IPS DF 4.7 (cell line): ENCODE results near the gene SUGCT.

Source experiments
- DNase-seq: peaks from one replicate; pipeline ENCODE4 v3.0.0-alpha.2; 2013; ENCODE audit warnings: low spot score; ENCODE audit errors: extremely low read depth

SUGCT gene

DNA sequence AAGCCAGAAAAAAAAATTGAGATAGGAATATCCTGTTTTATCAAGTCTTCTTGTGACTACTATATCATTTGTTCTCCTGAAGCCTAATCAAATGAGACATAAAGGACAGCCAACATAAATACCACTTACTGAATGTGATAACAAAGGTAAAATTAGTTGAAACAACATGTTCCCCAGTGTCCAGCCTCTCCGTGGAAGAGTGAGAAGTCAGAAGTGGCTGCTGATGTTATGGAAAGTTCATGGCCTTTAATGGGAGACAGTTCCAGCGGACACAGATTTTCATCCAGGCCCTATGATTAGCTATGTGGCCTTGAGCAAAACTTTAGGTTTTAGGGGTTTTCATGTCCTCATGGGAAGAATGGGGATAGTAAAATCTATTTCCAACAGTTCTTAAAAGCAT lies 724.3 kb downstream of the SUGCT start:
- DNase-seq: no peak

DNA sequence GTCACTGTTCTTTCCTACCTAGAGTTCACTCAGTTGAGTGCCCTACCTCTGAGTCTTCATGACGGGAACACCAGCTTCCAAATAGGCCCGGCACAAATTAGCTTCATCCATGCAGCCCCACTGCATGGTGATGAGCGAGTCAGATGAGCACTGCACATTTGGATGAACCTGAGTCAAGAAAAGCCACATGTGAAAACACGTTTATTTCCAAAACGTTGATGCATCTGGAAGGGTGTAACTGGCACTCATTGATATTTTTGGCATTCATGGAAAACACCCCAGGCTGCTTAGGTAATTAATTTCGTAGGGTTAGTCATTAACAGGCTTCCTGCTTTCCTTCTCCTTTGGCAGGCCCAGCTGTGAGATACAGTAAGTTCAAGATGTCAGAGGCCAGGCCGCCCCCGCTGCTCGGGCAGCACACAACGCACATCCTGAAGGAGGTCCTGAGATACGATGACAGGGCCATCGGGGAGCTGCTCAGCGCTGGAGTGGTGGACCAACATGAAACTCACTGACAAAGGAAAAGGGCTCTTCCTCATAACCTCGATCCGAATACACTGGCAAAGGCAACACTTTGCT lies 725.2 kb downstream of the SUGCT start:
- no peak for DNase-seq

DNA sequence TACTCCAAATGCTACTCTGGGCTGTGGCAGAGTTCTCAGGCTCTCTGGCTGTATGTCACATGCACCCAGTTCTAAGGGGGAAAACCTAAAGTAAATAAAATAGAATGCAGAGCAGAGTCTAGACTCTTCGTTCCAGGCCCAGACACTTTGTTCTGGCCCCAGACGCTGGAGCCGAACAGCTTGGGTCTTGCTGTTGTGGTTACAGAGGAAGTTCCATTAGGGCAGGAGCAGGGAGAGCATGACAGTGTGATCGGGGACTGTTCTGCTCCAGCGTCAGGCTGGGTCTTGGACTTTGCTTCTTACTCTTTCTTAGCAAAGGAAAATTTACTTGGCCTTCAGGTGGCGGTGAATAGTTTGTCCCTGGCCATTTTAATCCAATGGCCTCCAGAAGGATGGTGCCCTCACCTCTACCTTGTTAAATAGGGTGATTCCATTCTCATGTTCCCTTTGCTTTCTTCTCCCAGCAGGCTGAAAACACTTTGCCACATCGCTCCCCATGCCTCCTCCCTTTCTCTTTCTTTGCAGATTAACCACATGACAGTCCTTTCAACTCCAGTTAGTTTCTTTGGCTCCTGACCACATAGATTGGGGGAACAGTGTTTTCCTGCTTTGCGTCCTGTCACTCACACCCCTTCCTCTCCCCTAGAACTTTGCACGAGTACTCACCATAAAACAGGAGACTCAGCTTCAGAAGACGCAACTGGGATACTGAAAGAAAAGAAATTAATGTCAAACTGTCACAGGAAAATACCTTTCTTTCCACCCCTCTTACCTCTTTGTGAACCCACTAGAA lies 730.8 kb downstream of the SUGCT start:
- DNase-seq: no peak

- DNase-seq: no peak
These were observed 731.8 kb downstream of the SUGCT start for GRCh38 chr7:40866601-40867000.

GRCh38 chr7:40870108-40870507 lies 735.3 kb downstream of the SUGCT start:
- no peak for DNase-seq

DNA sequence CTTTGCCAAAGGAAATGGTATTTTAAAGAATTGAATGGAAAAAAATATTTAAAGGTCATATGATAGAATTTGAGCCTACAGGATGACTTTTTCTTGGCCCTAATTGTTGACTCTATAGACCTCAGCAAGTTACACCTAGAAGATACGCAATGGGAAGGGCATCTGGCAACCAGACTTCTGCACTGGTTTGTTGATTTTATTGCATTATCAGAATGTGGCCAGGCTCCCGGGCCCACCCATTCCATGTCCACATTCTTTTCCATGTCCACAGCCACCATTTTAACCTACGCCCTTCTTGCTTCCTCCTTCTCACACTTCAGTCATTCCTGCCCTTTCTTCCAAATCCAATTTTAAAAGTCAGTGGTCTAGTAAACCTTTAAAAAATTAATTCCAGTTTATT lies 738.4 kb downstream of the SUGCT start:
- DNase-seq: no peak

GRCh38 chr7:40874756-40875155 lies 740.0 kb downstream of the SUGCT start:
- no peak for DNase-seq

DNA sequence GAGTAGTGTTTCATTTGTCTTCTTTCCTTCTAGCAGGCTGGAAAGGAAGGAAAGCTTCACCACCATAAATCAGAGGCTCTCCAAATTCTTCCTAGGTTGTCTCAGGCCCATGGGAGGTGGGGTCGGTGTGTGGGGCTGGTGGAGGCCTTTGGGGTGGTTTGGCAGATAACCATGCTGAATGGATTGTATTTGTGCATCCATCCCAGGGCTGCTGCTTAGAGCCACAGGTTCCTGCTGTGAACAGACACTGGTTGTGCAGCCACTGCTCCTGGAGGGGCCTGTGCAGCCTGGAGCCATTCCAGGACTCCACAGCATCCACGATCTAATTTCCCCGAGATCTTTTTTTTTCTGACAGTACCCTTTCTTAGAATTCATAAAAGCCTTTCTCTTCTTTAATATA lies 741.8 kb downstream of the SUGCT start:
- no peak for DNase-seq

DNA sequence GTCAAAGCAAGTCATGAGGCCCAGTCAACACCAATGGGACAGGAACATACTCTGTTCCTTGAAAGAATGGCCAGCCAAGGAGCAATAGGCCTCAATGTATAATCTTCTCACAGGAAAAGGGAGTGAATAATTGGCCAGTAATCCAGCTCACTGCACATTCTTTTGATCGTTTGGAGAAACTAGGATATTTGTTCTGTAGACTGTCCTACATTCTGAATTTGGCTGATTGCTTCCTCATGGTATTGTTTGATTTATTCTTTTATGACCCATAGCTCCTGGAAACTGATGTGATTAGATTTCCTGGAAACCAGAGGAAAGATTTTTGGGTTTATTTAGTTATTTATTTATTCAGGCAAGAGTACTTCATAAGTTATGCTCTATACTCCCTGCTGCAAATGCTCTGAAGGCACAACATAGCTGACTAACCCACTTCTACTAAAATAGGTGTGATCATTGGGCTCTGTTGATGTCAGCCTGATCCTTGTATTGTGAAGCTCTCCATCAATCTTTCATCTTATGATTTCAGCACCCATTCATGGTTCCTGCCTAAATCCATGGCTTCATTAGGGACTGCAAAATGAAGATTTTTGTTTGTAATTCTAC lies 745.2 kb downstream of the SUGCT start:
- DNase-seq: no peak

- no peak for DNase-seq
These were observed 745.8 kb downstream of the SUGCT start for GRCh38 chr7:40880581-40880980.

GRCh38 chr7:40881405-40881926 lies 746.7 kb downstream of the SUGCT start:
- DNase-seq: no peak

DNA sequence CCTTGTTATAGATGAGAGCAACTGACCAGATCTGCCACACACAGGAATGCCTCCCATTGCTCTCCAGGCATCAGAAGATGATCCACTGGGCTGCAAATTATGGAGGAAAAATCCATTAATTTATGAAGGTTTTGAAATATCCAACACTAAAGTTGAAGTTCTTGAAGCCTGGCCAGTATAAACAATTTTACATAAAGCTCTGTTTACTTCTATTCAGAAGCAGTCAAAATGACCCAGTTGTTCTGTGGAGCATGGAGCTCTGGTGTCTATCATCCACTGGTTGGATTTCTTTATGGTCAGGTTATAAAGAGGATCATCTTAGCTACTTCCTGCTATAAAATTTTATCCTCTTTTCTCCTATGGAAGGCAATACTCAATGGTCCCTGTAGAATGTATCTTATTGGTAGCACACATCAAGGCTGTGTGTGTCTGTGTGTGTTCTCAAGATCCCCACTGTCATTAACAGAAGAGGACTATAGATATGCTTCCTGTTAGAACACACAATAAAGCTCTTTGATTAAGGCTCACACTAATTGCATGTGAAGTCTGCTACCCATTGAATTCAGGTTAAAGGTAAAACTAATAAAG lies 747.4 kb downstream of the SUGCT start:
- DNase-seq: no peak

DNA sequence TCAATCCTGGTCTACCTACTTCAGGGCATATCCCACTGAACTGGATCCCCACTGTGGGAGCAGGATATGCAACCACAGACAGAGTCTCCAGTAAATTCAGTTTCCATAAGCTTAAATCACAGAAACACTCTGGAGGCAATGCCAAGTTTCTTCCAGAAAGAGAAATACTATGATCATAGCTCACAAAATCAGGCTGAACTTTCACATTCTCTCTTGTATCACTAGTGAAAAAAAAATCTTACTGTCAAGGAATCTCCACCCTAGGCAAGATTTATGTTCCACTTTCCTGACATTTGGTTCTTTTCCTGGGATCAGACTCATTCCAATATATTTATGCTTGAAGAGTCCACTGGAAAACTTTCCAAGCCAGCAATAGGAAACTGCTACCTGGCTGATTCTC lies 749.0 kb downstream of the SUGCT start:
- DNase-seq: no peak

DNA sequence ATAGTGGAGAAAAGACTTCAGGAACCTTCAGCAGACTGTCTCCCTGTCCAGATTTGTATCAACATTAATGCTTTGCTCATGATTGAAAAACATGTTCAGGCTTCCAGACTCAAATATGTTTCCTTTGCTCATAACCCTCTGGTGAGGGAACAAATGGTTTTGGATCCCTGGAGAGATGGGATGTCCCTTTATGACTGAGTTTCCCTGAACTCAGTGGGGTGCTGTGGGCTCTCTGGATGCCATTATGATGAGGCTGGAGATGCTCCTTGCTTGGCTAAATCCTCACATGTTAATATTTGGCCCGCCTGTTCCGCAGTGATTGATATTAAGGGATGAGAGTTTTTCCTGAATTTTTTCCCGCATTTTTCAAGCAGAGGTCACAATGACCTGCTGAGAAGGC lies 749.4 kb downstream of the SUGCT start:
- no peak for DNase-seq

- no peak for DNase-seq
These were observed 750.7 kb downstream of the SUGCT start for GRCh38 chr7:40885503-40885902.

DNA sequence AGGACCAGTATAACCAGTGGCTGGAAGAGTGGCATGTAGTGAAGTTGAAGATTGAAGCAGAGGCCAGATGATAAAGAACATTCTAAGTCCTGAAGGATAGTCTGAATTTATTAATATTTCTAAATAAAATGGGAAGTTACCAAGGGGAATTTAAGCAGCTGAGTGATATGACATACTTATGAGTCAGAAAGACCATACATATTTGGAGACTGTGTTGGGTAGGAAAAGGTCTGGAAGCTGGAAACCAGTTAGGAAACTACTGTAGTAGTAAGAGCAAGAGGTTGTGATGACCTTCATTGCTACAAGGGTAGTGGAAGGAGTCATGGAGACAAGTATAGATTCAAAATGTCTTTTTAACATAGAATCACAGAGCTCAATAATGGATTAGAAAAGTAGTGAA lies 752.3 kb downstream of the SUGCT start:
- DNase-seq: no peak

DNA sequence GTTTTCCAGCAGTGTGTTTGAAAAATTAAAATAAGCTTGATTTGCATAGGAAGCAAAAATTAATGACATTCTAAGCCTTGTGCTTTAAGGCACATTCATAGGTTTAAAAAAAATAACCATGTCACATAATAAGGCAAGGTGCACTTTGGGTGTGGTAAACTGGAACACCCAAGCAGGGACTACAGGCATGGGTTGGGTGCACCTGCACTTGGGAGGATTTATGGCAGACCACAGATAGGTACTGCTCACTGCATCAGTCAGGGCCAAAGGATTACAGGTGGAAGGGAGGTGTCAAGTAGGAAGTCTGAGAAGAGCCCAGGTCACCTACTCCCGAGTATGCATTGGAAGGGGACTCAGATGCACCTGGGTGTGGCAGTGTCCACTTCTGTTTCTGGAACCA lies 753.7 kb downstream of the SUGCT start:
- DNase-seq: no peak

DNA sequence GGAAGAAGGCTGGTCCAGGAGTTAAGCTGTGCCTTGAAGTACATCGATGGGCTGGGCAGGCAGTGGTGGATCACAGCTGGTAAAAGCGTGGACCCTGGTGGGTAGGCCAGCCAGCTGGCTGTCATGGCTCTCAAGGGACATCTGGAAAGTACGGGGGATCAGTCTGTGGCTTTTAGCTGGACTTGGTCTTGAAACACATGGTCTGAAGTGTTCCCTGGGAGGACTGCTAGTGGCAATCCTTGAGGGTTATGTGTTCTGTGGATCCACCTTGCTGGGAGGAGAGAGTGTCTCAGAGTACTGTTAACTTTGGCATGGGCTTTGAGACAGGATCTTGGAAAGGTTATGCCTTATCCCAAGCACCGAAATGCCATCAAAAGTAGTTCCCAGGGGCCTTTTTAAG lies 754.3 kb downstream of the SUGCT start:
- no peak for DNase-seq

- DNase-seq: no peak
These were observed 754.7 kb downstream of the SUGCT start for GRCh38 chr7:40889539-40889938.

DNA sequence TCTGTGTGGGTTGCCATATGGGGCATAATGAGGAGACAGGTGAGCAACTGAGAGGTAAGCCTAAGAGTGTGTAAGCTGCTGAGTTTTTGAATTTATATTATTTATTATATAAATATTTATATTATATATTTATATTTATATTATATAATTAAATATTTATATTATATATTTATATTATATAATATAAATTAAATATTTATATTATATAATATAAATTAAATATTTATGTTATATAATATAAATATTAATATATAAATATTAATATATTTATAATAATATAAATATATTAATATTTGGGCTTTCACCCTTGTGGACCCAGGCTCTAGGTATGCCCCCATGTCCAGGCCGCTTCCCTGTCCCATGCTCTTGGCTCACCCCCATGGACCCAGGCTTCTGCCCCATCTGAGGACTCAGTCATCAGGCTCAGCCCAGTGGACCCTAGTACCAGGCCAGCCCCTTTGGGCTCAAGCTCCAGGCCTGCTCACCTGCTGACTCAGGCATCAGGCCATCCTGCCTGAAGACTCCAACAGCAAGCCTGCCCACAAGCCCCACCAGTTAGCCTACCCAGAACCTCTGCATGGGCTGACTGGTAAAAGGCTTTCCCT lies 755.4 kb downstream of the SUGCT start:
- DNase-seq: no peak

DNA sequence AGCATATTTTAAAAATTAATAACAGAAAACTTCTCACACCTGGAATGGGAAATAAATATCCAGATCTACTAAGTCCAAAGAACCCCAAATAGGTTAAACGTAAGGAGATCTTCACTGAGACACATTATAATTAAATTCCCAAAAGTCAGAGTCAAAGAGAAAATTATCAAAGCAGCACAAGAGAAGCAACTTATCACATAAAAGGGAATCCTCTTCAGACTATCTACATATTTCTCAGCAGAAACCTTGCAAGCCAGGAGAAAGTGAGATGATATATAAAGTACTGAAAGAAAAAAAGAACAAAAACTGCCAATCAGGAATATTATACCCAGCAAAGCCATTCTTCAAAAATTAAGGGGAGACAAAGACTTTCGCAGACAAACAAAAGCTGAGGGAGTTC lies 756.4 kb downstream of the SUGCT start:
- no peak for DNase-seq

DNA sequence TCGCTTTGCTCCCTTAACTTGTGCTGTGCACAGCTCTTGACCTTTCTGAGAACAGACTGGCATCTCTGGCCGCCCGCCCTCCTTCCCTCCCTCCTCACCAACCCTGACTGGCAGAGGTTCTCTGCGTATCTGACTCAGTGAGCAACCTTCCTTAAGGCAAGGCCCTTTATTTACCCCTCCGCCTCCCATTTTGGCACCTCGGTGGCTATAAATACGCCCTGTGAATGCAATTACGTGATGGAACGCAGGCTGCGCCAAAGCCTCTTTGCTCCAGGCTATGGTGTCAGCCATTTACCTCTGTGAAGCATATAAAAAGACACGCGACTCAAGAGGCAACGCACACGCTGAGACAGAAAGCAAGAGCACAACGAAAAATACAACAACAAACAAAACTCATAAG lies 764.3 kb downstream of the SUGCT start:
- no peak for DNase-seq
